Subcutaneous preadipocyte (primary cell): Measurements from ENCODE around the gene OBI1. TPM values are rescaled to one million over a fixed set of nuclear protein-coding genes. Genes with fewer than 3 reads are reported as not detected.

Experiments
- total RNA-seq: library from RNA; depleted of rRNA; stranded (reverse); fragments of >200 nt; gene quantifications from 2 replicates; pipeline ENCODE4 v1.2.3, GENCODE V29; 2012

Gene OBI1, protein sequence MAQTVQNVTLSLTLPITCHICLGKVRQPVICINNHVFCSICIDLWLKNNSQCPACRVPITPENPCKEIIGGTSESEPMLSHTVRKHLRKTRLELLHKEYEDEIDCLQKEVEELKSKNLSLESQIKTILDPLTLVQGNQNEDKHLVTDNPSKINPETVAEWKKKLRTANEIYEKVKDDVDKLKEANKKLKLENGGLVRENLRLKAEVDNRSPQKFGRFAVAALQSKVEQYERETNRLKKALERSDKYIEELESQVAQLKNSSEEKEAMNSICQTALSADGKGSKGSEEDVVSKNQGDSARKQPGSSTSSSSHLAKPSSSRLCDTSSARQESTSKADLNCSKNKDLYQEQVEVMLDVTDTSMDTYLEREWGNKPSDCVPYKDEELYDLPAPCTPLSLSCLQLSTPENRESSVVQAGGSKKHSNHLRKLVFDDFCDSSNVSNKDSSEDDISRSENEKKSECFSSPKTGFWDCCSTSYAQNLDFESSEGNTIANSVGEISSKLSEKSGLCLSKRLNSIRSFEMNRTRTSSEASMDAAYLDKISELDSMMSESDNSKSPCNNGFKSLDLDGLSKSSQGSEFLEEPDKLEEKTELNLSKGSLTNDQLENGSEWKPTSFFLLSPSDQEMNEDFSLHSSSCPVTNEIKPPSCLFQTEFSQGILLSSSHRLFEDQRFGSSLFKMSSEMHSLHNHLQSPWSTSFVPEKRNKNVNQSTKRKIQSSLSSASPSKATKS
- 10.3 and 16.4 TPM in 2 replicates for total RNA-seq

GRCh38 chr13:78658630-78659449 is at the start of gene OBI1:
OBI1 (minus strand) TSS chr13:78659155; CDS start chr13:78659120, 35 bp downstream.

GRCh38 chr13:78603240-78603957 is 55.6 kb downstream of the OBI1 start, which contains the start of gene POU4F1:
POU4F1 (minus strand) TSS chr13:78603552; CDS start chr13:78603326, 226 bp downstream.

Other genes with a start within 250 kb of the OBI1 start
- gene POU4F1, start 55.6 kb downstream of the OBI1 start, total RNA-seq: not detected in 2 replicates